HuH-7 (cell line): ENCODE measurements around the gene ZFYVE19.
A peak's percentile ranks its signal among the peaks of the same experiment; 100 is the strongest.
"Not testable (repeated sequence)": the region's sequence is repeated elsewhere in the genome, so short reads cannot be mapped to it uniquely, and the experiment has no call there.

Experiments used
- DNase-seq: peaks from one replicate; pipeline ENCODE4 v3.0.0; 2011; ENCODE audit warnings: low spot score

The ZFYVE19 gene

DNA sequence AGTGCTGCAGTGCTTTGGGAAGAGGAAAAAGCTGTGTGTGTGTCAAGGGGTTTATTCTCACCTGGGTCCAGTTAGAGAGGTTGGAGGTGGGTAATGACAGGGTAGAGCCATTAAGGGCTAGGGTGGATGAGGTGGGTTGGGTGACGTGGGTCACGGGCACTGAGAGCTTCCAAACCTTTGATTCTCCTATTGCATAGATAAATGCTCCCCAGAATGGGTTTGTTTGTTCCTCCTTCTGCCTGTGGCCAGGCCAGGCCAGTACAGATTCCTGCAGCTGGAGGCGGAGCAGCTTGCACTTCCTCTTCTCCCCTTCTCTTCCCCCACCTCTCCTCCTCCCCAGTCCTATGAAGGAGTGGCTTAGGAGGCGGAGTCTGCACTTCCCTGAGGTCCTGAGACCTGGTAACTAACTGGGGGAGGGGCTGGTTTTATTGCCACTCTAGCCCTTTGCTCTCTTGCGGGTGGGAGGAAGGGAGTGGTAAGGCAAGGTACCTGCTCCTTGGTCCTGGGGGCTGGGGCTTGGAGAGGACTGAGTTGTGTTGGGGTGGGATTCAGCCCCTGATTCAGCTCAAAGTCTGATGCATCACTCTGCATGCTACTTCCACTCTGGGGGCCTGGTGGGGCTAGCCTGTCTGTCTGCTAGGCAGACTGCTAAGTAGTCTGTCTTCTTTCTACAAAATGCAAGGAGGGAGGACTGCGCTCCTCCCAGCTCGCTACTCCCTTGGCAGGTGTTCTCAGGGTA is 40.5 kb downstream of the ZFYVE19 start:
- DNase-seq = peak; percentile 82

DNA sequence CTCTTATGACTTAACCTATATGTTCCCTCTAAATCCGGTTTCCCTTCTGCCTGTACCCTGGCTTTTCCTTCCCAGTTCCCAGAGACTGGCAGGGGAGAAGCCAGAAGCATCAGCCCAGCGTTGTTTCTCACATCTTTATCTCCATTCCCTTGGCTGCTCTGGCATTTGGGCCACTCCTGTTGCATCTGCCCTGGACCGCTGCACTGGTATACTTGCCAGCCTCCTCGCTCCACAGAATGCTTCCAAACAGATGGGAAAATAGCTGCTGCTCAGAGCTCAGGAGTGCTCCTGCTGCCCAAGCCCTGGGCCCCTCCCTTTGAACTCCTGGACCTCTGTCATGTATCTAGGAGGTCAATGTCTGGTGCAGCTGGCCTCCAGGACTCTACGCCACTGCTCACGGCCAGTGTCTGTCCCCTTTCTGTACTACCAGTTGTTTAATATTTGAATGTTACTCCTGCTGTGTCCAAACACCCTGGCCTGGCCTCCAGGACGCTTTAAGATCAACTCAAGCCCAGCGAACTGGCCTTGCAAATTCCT is 43.8 kb downstream of the ZFYVE19 start:
- no peak for DNase-seq

DNA sequence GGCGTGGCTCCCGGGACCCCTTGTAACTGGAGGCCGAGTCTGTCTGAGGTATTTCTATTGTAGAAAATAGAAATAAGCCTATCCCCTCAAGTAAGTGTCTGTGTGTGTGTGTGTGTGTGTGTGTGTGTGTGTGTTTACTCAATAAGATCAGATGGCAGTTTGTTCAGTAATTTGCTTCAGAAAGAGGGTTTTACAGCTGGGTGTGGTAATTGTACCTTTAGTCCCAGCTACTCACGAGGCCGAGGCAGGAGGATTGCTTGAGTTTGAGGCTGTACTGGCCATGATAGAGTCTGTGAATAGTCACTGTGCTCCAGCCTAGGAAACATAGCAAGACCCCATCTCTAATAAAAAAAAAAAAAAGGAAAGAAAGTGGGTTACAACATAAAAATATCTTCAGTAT is 45.6 kb downstream of the ZFYVE19 start:
- DNase-seq = no peak

DNA sequence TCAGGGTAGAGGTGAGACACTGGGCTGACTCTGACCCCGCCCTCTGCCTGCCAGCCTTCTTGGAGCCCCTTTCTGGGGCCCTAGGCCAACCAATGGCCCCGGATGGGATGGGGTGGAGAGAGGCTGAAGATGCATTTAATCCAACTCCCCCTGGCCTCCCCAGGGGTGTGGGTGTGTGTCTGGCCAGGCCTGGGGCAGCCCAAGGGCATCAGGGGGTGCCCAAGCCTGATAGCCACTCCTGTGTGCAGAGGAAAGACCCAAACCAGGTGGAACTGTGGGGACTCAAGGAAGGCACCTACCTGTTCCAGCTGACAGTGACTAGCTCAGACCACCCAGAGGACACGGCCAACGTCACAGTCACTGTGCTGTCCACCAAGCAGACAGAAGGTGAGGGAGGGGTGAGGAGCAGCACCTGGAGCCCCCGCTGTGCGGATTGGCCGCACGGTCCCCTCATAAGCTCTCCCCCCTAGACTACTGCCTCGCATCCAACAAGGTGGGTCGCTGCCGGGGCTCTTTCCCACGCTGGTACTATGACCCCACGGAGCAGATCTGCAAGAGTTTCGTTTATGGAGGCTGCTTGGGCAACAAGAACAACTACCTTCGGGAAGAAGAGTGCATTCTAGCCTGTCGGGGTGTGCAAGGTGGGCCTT is 46.5 kb downstream of the ZFYVE19 start:
- no peak for DNase-seq

DNA sequence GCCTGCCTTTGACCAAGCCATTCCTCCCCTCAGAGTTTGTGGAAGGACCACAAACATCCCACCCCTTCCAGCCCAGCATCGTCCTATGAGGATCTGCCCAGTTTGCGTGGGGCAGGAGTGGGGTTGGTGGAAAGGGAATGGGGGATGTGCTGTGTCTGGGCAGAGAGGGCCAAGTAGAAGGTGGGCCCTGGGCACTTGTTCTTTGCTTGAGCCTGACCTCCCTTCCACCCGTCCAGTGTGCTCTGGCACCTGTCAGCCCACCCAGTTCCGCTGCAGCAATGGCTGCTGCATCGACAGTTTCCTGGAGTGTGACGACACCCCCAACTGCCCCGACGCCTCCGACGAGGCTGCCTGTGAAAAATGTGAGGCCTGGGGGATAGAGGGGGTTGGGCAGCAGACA is 47.3 kb downstream of the ZFYVE19 start:
- no peak for DNase-seq

DNA sequence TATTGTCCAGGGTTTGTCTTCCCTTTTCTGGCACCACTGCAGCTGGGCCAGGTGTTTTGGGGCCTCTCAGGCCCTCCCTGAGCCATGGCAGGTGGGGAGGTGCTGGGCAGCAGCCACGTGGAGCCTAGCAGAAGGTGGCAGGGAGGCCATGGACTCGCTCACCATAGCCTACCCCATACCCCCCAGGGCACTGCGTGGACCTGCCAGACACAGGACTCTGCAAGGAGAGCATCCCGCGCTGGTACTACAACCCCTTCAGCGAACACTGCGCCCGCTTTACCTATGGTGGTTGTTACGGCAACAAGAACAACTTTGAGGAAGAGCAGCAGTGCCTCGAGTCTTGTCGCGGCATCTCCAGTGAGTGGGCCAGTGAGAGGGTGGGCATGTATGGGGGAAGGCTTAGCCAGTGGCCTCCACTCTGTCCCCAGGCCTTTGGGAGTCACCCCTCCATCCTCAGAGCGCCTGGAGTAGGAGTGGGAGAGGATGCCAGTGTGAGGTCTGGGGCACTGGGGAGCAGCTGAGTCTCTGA is 48.9 kb downstream of the ZFYVE19 start:
- no peak for DNase-seq

DNA sequence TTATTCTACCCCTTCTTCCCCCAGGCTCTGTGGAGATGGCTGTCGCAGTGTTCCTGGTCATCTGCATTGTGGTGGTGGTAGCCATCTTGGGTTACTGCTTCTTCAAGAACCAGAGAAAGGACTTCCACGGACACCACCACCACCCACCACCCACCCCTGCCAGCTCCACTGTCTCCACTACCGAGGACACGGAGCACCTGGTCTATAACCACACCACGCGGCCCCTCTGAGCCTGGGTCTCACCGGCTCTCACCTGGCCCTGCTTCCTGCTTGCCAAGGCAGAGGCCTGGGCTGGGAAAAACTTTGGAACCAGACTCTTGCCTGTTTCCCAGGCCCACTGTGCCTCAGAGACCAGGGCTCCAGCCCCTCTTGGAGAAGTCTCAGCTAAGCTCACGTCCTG is 49.9 kb downstream of the ZFYVE19 start:
- DNase-seq = no peak

DNA sequence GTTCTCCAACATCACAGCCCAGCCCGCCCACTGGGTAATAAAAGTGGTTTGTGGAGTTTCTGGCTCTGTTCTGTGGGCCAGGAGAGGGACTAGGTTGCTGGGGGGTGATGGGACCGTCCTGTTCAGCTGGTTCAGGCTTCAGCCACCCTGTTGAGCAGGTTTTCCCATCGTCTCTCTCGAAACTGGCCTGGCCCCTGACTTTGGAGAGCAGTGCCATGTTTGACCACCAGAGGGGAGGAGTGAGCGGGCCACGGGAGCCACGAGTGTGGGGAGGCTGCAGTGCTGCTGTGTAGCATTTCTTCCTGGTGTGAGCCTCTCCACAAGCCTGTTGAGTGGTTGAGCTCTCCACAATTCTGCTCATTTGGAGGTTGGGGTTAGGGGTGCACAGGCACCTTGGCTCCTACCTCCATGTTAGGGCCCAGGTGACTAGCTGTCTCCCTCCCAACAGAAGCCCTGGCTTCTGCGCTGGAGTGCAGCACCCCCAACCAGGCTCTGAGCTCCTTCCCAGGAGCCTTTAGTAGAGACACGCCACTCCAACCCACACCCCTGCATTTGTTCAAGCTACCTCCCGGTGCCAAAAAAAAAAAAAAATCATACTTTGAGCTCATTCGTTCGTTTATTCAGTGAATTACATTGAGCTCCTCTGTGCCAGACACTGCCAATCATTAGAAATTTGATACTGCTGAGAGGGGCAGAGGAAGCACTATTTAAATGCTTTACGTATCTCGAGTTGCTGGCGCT is 50.9 kb downstream of the ZFYVE19 start:
- peak; percentile 73 for DNase-seq

DNA sequence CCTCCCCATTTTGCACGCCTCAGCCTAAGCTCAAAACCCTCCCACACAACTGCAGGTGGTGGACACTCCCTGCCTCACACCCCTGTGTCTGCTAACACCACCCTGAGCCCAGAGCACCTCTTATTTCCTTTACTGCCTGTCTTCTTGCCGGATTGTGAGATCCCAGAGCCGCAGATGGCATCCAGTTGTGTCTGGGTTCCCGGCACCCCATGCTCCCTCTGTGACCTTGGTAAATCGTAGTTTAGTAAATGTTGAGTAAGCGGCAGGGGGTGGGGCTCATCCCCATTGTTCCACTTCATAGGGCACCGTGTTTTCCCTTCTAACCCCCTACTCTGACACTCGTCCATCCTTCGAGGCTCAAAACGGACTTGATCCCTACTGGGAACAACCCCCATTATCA is 51.8 kb downstream of the ZFYVE19 start:
- DNase-seq = no peak

DNA sequence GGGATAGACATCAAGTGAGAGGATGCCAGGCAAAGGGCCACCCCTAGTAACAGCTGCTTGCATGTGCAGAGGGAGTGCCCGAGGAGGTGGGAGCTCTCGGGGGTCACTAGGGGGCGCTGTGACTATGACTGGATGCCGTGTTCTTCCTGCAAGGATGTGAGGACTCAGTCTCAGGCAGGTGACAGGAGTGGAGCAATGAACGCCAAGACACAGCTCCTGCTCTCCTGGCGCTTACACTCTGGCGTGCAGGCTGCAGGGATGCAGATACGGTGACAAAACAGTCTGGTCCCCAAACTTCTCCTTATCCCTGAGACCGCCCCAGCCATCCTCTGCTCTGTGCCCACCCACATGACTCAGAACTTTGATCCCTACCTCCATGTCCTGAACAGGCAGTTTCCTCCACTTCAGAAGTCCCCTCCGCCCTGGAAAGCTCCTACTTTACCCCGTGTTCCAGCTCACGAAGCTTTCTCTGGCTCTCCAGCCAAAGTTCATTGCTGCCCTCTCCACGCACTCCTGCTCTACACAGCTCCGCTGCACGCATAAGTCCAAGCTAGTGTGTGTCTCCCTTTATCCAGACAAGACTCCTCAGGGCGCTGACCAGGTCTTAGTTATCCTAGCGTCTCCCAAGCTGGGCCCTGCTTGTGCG is 52.4 kb downstream of the ZFYVE19 start:
- DNase-seq = peak; percentile 67

DNA sequence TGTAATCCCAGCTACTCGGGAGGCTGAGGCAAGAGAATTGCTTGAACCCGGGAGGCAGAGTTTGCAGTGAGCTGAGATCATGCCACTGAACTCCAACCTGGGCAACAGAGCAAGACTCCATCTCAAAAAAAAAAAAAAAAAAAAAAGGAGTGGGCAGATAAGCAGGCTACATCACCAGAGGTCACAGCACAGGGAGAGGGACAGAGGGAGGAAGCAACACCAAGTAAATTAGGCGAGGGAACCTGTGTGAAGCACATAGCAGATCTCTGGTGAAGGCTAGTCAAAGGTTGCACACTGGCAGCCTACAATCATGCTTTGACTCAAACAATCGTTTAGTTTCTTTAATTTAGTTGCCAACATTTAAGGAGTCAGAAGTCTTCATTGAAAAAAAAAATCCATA is 54.3 kb downstream of the ZFYVE19 start:
- not testable (repeated sequence) for DNase-seq

DNA sequence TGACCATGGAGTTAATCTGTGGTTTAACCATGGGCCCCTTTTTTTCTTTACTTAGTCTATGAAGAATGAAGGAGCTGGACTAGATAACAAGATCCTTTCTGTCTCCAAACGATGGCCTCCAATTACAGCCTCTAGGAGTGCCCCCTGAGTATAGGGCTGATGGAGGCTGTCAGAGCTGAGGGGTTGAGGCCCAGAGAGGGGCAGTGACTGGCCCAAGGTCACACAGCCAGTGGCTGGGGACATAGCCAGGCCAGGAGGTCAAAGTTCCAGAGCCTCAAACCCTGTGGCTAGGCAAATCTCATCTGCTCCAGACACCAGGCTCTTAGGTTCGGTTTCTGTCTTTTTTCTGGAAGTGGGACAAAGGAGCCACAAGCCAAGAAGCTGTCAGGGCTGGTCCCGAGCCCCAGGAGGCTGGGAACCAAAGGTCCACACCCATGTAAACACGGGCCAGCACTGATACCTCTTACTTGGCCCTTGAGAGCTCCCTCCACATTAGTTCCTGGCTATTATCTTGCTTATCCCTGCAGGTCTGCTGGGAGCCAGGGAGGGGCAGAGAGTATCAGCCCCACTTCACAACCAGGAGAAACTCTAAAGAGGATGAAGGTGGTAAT is 56.9 kb downstream of the ZFYVE19 start:
- DNase-seq = no peak
